Ishikawa (cell line): ENCODE data around the gene BBC3.
A peak's percentile ranks its signal among the peaks of the same experiment; 100 is the strongest.

Source experiments
- CEBPB ChIP-seq: IDR thresholded peaks from 2 replicates; pipeline ENCODE4 v1.6.1; 2012
- CREB1 ChIP-seq: IDR thresholded peaks from 2 replicates; pipeline ENCODE4 v1.6.1; 2012; ENCODE audit warnings: low read depth
- EGR1 ChIP-seq: IDR thresholded peaks from 2 replicates; pipeline ENCODE4 v1.6.1; 2012
- EP300 ChIP-seq: IDR thresholded peaks from 2 replicates; pipeline ENCODE4 v1.6.1; 2012; ENCODE audit warnings: borderline replicate concordance
- FOXM1 ChIP-seq: IDR thresholded peaks from 2 replicates; pipeline ENCODE4 v1.6.1; 2012; ENCODE audit warnings: low read depth, borderline replicate concordance
- MAX ChIP-seq: IDR thresholded peaks from 2 replicates; pipeline ENCODE4 v1.6.1; 2012
- NFIC ChIP-seq: IDR thresholded peaks from 2 replicates; pipeline ENCODE4 v1.6.1; 2012
- RAD21 ChIP-seq: IDR thresholded peaks from 2 replicates; pipeline ENCODE4 v1.6.1; 2012; ENCODE audit warnings: low read depth
- REST ChIP-seq: IDR thresholded peaks from 2 replicates; pipeline ENCODE4 v1.6.1; 2012; ENCODE audit warnings: low read depth, mild to moderate bottlenecking
- TAF1 ChIP-seq: IDR thresholded peaks from 2 replicates; pipeline ENCODE4 v1.6.1; 2012; ENCODE audit warnings: low read depth, mild to moderate bottlenecking
- TCF12 ChIP-seq: IDR thresholded peaks from 2 replicates; pipeline ENCODE4 v1.6.1; 2012; ENCODE audit warnings: low read depth
- TEAD4 ChIP-seq: IDR thresholded peaks from 2 replicates; pipeline ENCODE4 v1.6.1; 2012
- USF1 ChIP-seq: IDR thresholded peaks from 2 replicates; pipeline ENCODE4 v1.6.1; 2012
- YY1 ChIP-seq: IDR thresholded peaks from 2 replicates; pipeline ENCODE4 v1.6.1; 2012; ENCODE audit warnings: low read depth
- ZBTB7A ChIP-seq: IDR thresholded peaks from 2 replicates; pipeline ENCODE4 v1.6.1; 2012; ENCODE audit warnings: low read depth

BBC3 gene

GRCh38 chr19:47243364-47243775 is 12.4 kb upstream of the BBC3 start:
- TF ChIP-seq USF1 (no peak), MAX (no peak), RAD21 (no peak), YY1 (no peak), CEBPB (no peak), REST (no peak), EGR1 (no peak), NFIC (no peak)

GRCh38 chr19:47241919-47242577 is 11.0 kb upstream of the BBC3 start:
- TF ChIP-seq CREB1 (no peak), TCF12 (no peak), RAD21 (no peak), YY1 (no peak), TAF1 (no peak), REST (no peak), FOXM1 (no peak), CEBPB (no peak), NFIC (no peak), MAX (no peak), ZBTB7A (no peak), EGR1 (no peak), EP300 (no peak), USF1 (no peak), TEAD4 (no peak)

- peak; percentile 22 for TF ChIP-seq MAX
- peak; percentile 56; the same call in 1 of the 2 replicates for TF ChIP-seq EP300
- TF ChIP-seq CEBPB, result no peak
- TF ChIP-seq TEAD4, result no peak
- TF ChIP-seq FOXM1, result no peak
- no peak for TF ChIP-seq ZBTB7A
- no peak for TF ChIP-seq TAF1
- TF ChIP-seq REST, result no peak
- TF ChIP-seq RAD21, result no peak
- no peak for TF ChIP-seq CREB1
- no peak for TF ChIP-seq EGR1
- TF ChIP-seq TCF12, result peak; percentile 68; the same call in 1 of the 2 replicates
- TF ChIP-seq YY1, result peak; percentile 84
- TF ChIP-seq USF1, result no peak
- no peak for TF ChIP-seq NFIC
These were observed 10.3 kb upstream of the BBC3 start for GRCh38 chr19:47240996-47241918.
